ENCODE data around the gene CST6. TPM values are rescaled to one million over a fixed set of nuclear protein-coding genes. Genes with fewer than 3 reads are reported as not detected.

CST6 gene
- total and polyA plus RNA-seq, 2 experiments from 2014 or later: 3.0 to 9.4 TPM

DNA sequence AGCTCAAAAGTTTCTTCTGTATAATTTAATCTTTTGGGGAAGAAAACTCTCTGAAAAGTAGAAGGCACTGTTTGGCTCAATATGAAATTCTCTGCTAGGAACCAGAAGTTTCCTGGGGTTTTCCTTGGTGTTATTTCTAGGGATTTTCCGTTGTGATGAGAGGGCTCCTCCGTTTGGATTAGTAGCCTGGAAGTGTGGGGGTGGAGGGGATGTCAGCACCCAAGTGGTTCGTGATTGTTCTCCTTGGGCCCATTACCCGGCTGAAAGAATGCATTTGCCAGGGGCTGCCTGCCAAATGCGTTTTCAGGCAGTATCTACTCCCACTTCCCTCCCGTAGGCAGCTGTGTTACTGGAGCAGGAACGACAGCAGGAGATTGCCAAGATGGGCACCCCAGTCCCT, 44.7 kb downstream of the CST6 start:
- H3K9me2 ChIP-seq (replicated peaks; ENCODE audit: insufficient read depth): no peaks in the 10 kb centered on the region
- no peak for DNase-seq (ENCODE audit: low spot score)
- peaks cover 7% of the 10 kb centered on the region for H3K4me1 ChIP-seq (ENCODE audit: insufficient read depth)
- no peak overlapping the region for H3K4me3 ChIP-seq
- no peak for TF ChIP-seq EZH2phosphoT487 (IDR thresholded peaks at IDR 0.05; ENCODE audit: low read depth, severe bottlenecking, unreplicated experiment)
- no peak for TF ChIP-seq EZH2 (IDR thresholded peaks at IDR 0.05; ENCODE audit: borderline replicate concordance)
- TF ChIP-seq, protein P1, sequence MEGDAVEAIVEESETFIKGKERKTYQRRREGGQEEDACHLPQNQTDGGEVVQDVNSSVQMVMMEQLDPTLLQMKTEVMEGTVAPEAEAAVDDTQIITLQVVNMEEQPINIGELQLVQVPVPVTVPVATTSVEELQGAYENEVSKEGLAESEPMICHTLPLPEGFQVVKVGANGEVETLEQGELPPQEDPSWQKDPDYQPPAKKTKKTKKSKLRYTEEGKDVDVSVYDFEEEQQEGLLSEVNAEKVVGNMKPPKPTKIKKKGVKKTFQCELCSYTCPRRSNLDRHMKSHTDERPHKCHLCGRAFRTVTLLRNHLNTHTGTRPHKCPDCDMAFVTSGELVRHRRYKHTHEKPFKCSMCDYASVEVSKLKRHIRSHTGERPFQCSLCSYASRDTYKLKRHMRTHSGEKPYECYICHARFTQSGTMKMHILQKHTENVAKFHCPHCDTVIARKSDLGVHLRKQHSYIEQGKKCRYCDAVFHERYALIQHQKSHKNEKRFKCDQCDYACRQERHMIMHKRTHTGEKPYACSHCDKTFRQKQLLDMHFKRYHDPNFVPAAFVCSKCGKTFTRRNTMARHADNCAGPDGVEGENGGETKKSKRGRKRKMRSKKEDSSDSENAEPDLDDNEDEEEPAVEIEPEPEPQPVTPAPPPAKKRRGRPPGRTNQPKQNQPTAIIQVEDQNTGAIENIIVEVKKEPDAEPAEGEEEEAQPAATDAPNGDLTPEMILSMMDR (IDR thresholded peaks at IDR 0.05; ENCODE audit: poor library complexity): no peak
- H3K36me3 ChIP-seq (replicated peaks; ENCODE audit: insufficient read depth, low read depth): peaks cover 3% of the 10 kb centered on the region
- no peak overlapping the region for H3K4me2 ChIP-seq
- H3K9me3 ChIP-seq (ENCODE audit: low read depth): no peaks in the 10 kb centered on the region
- peaks cover 57% of the 10 kb centered on the region for H3K79me2 ChIP-seq
- H3K27me3 ChIP-seq: no peaks in the 10 kb centered on the region
- no peak overlapping the region for H2AFZ ChIP-seq
- 93% methylated on average over 7 of the region's 7 CpGs for WGBS (ENCODE audit: low lambda C conversion rate, missing lambda C conversion rate)
- H4K20me1 ChIP-seq (ENCODE audit: insufficient read depth, poor library complexity, severe bottlenecking): peaks cover 5% of the 10 kb centered on the region
- no peak overlapping the region for H3K27ac ChIP-seq

DNA sequence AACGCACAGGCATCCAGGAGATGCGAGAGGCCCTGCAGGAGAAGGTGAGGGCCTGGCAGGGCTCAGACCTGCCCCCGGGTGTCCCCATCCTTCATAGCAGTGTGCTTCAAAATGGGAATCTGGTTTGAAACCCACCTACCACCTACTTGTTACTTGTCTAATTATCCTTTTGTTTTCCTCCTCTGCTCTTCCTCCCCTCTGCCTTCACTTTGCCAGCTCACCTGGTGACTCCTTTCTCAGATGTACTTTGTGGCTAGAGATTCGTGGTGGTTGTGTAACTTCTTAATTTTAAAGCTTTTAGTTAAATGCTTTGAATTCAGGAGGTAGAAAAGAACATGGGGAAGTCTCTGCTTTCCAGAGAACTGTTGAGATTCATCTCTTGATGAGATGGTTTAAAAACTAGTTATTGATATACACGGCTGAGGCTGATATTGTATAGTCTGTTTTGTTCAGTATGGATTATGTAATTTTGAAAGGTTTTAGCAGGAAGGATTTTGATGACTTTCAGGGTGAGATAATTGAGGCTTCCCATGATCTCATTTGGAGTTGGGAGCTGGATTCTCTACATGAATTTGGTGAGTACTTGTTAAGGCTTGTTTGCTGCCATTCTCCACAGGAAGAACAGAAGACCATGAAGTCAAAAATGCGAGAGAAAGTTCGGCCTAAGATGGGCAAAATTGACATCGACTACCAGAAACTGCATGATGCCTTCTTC, 48.3 kb downstream of the CST6 start:
- no peak for TF ChIP-seq EZH2phosphoT487 (IDR thresholded peaks at IDR 0.05; ENCODE audit: low read depth, severe bottlenecking, unreplicated experiment)
- TF ChIP-seq EZH2 (IDR thresholded peaks at IDR 0.05; ENCODE audit: borderline replicate concordance): no peak
- TF ChIP-seq, protein P1 (IDR thresholded peaks at IDR 0.05; ENCODE audit: poor library complexity): no peak
- peaks cover 48% of the 10 kb centered on the region for H3K79me2 ChIP-seq
- H3K9me3 ChIP-seq (ENCODE audit: low read depth): no peaks in the 10 kb centered on the region
- no peaks in the 10 kb centered on the region for H4K20me1 ChIP-seq (ENCODE audit: insufficient read depth, poor library complexity, severe bottlenecking)
- H3K4me1 ChIP-seq (ENCODE audit: insufficient read depth): no peaks in the 10 kb centered on the region
- no peaks in the 10 kb centered on the region for H3K27me3 ChIP-seq
- H3K27ac ChIP-seq: no peak overlapping the region
- peaks cover 10% of the 10 kb centered on the region for H3K36me3 ChIP-seq (replicated peaks; ENCODE audit: insufficient read depth, low read depth)
- no peak for DNase-seq (ENCODE audit: low spot score)
- H3K9me2 ChIP-seq (replicated peaks; ENCODE audit: insufficient read depth): no peaks in the 10 kb centered on the region
- H3K4me3 ChIP-seq: no peak overlapping the region
- 83% methylated on average over 8 of the region's 8 CpGs for WGBS (ENCODE audit: low lambda C conversion rate, missing lambda C conversion rate)
- no peak overlapping the region for H3K4me2 ChIP-seq
- H2AFZ ChIP-seq: no peak overlapping the region

DNA sequence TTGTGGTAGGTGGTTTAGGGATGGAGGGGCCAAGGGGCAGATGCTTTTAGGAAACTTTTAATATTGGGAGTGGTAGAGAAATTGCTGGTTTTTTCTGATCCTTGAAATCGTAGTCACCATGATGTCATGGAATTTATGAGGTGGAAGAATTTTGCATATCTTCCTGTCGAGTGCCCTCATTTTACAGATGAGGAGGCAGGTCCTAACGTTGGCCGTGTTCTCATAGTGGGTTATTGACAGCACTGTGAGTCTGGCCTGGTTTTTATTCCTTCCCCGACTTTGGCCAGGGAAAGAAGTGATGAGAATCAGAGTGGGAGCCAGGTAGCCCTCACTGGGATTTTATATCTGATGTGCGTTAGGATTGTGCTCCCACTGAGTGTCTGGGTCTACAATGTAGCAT, 49.5 kb downstream of the CST6 start:
- 92% methylated on average over 6 of the region's 6 CpGs for WGBS (ENCODE audit: low lambda C conversion rate, missing lambda C conversion rate)
- Histone ChIP-seq H3K27ac (no peak overlapping the region), H4K20me1 (ENCODE audit: insufficient read depth, poor library complexity, severe bottlenecking) (no peaks in the 10 kb centered on the region), H3K9me3 (ENCODE audit: low read depth) (no peaks in the 10 kb centered on the region), H3K79me2 (peaks cover 43% of the 10 kb centered on the region), H3K4me1 (ENCODE audit: insufficient read depth) (no peaks in the 10 kb centered on the region), H3K9me2 (replicated peaks; ENCODE audit: insufficient read depth) (no peaks in the 10 kb centered on the region), H3K4me3 (no peak overlapping the region), H3K36me3 (replicated peaks; ENCODE audit: insufficient read depth, low read depth) (peaks cover 11% of the 10 kb centered on the region), H2AFZ (no peak overlapping the region), H3K27me3 (no peaks in the 10 kb centered on the region), H3K4me2 (no peak overlapping the region)
- TF ChIP-seq EZH2phosphoT487 (IDR thresholded peaks at IDR 0.05; ENCODE audit: low read depth, severe bottlenecking, unreplicated experiment) (no peak), EZH2 (IDR thresholded peaks at IDR 0.05; ENCODE audit: borderline replicate concordance) (no peak)
- TF ChIP-seq, protein P1 (IDR thresholded peaks at IDR 0.05; ENCODE audit: poor library complexity): no peak
- DNase-seq (ENCODE audit: low spot score): no peak
